Neuronal stem cell (in vitro differentiated cells): ENCODE measurements around the gene UNC5C.
A peak's percentile ranks its signal among the peaks of the same experiment; 100 is the strongest.

Experiments
- DNase-seq: peaks from one replicate; pipeline ENCODE4 v3.0.0-alpha.2; 2013; ENCODE audit warnings: low spot score
- H2AFZ ChIP-seq: one replicate; pipeline ENCODE4 v1.6.1; 2013; ENCODE audit warnings: mild to moderate bottlenecking, low read length, inconsistent platforms
- H2AK5ac ChIP-seq: 2 replicates; pipeline ENCODE4 v1.6.1; 2013; ENCODE audit warnings: low read depth, mild to moderate bottlenecking, inconsistent platforms, low read length, moderate library complexity, mixed read lengths
- H2BK120ac ChIP-seq: 2 replicates; pipeline ENCODE4 v1.6.1; 2013; ENCODE audit warnings: low read depth, mild to moderate bottlenecking, inconsistent platforms, low read length, moderate library complexity, mixed read lengths
- H2BK12ac ChIP-seq: one replicate; pipeline ENCODE4 v1.6.1; 2013; ENCODE audit warnings: low read length, inconsistent platforms
- H2BK15ac ChIP-seq: 2 replicates; pipeline ENCODE4 v1.6.1; 2013; ENCODE audit warnings: mild to moderate bottlenecking, low read length, inconsistent platforms, mixed read lengths
- H2BK5ac ChIP-seq: one replicate; pipeline ENCODE4 v1.6.1; 2013; ENCODE audit warnings: inconsistent platforms, mild to moderate bottlenecking, low read length, moderate library complexity
- H3K14ac ChIP-seq: one replicate; pipeline ENCODE4 v1.6.1; 2013; ENCODE audit warnings: low read length, inconsistent platforms
- H3K18ac ChIP-seq: 2 replicates; pipeline ENCODE4 v1.6.1; 2013; ENCODE audit warnings: low read length, inconsistent platforms
- H3K23ac ChIP-seq: 2 replicates; pipeline ENCODE4 v1.6.1; 2013; ENCODE audit warnings: low read depth, mild to moderate bottlenecking, mixed read lengths, low read length, inconsistent platforms; ENCODE audit not compliant: poor library complexity
- H3K27ac ChIP-seq: replicated peaks from 3 replicates; pipeline ENCODE4 v1.5.1; 2013; ENCODE audit warnings: low read length, inconsistent platforms
- H3K27me3 ChIP-seq, 3 experiments: 2 replicates each; pipeline ENCODE4 v1.6.1; 2013; ENCODE audit warnings: low read length in 3 of 3, mild to moderate bottlenecking in 2 of 3, inconsistent platforms in 1 of 3, low read depth in 1 of 3, mixed read lengths in 1 of 3, moderate library complexity in 1 of 3; ENCODE audit not compliant: control insufficient read depth in 3 of 3, insufficient read depth in 3 of 3
- H3K36me3 ChIP-seq, 2 donors: replicated peaks in 1 of 2; 2 replicates each; pipeline ENCODE4 v1.6.1; 2013; ENCODE audit warnings: low read length in 2 of 2; ENCODE audit not compliant: control insufficient read depth in 2 of 2, insufficient read depth in 2 of 2
- H3K4ac ChIP-seq: 2 replicates; pipeline ENCODE4 v1.6.1; 2013; ENCODE audit warnings: inconsistent platforms, mild to moderate bottlenecking, low read length, moderate library complexity
- H3K4me1 ChIP-seq, 2 donors: 1 replicate in 1 of 2; 2 replicates in 1 of 2; pipeline ENCODE4 v1.6.1; 2013; ENCODE audit warnings: low read length in 2 of 2, low read depth in 1 of 2; ENCODE audit not compliant: control insufficient read depth in 2 of 2, insufficient read depth in 1 of 2
- H3K4me2 ChIP-seq: one replicate; pipeline ENCODE4 v1.6.1; 2013; ENCODE audit warnings: mild to moderate bottlenecking, low read length, inconsistent platforms; ENCODE audit not compliant: insufficient read depth, poor library complexity, severe bottlenecking
- H3K4me3 ChIP-seq, 2 donors: 2 replicates each; pipeline ENCODE4 v1.5.1; 2013; ENCODE audit warnings: low read length in 2 of 2, mild to moderate bottlenecking in 2 of 2, inconsistent platforms in 1 of 2, moderate library complexity in 1 of 2
- H3K79me1 ChIP-seq: one replicate; pipeline ENCODE4 v1.6.1; 2013; ENCODE audit warnings: low read depth, mild to moderate bottlenecking, inconsistent platforms, low read length, moderate library complexity
- H3K9ac ChIP-seq: one replicate; pipeline ENCODE4 v1.6.1; 2013; ENCODE audit warnings: mild to moderate bottlenecking, low read depth, low read length, inconsistent platforms; ENCODE audit not compliant: poor library complexity
- H3K9me3 ChIP-seq, 2 donors: replicated peaks in 1 of 2; 2 replicates each; pipeline versions ENCODE3 to v1.6.1; 2013; ENCODE audit warnings: low read length in 2 of 2, mild to moderate bottlenecking in 2 of 2, inconsistent platforms in 1 of 2, low read depth in 1 of 2, mixed read lengths in 1 of 2, moderate library complexity in 1 of 2; ENCODE audit not compliant: control insufficient read depth in 2 of 2, insufficient read depth in 1 of 2
- H4K8ac ChIP-seq: one replicate; pipeline ENCODE4 v1.6.1; 2013; ENCODE audit warnings: low read depth, mild to moderate bottlenecking, inconsistent platforms, low read length, moderate library complexity
- H4K91ac ChIP-seq: one replicate; pipeline ENCODE4 v1.6.1; 2013; ENCODE audit warnings: low read length, low read depth, mild to moderate bottlenecking, inconsistent platforms; ENCODE audit not compliant: poor library complexity
- WGBS, 2 donors: extraction: QIAGEN DNeasy Blood & Tissue Kit; methylation state at CpG; one replicate each; pipeline ENCODE4 v1.1.7; 2013; ENCODE audit warnings: missing lambda C conversion rate in 2 of 2, mixed read lengths in 1 of 2; ENCODE audit not compliant: insufficient read length in 2 of 2, insufficient replicate concordance in 1 of 2; ENCODE audit errors: extremely low coverage in 2 of 2; 5-methylcytosine and 5-hydroxymethylcytosine counted together

The UNC5C gene

DNA sequence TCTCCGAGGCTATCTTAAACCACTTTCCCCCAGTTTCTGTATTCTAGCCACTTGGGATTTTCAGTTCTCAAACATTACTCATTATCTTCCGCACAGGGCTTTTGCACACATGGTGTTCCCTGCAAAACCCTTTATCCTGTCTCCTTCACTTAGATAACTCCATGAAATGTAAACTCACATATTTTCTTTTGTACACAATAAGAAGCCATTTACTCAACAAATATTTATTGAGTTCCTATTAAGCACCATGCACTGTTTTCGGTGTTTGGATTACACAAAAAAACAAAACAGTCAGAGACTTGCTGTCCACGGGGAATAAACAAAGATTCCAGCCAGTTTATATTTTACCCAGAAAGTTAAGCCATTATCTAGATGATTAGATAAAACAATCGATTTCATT is 42.5 kb upstream of the UNC5C start:
- no peak overlapping the region for H4K8ac ChIP-seq
- H3K9me3 ChIP-seq: no peaks in the 10 kb centered on the region
- no peak overlapping the region for H3K23ac ChIP-seq
- no peak overlapping the region for H2BK120ac ChIP-seq
- H3K9ac ChIP-seq: no peak overlapping the region
- no peak for DNase-seq
- no peak overlapping the region for H3K14ac ChIP-seq
- H3K27me3 ChIP-seq: no peaks in the 10 kb centered on the region
- H2AFZ ChIP-seq: no peak overlapping the region
- no peaks in the 10 kb centered on the region for H3K4me1 ChIP-seq
- H3K4me3 ChIP-seq: no peak overlapping the region
- no peak overlapping the region for H3K18ac ChIP-seq
- no peak overlapping the region for H2BK12ac ChIP-seq
- no peak overlapping the region for H2AK5ac ChIP-seq
- no peak overlapping the region for H3K27ac ChIP-seq
- no peak overlapping the region for H2BK5ac ChIP-seq
- no peaks in the 10 kb centered on the region for H3K79me1 ChIP-seq
- no peak overlapping the region for H3K4me2 ChIP-seq
- H3K36me3 ChIP-seq: no peaks in the 10 kb centered on the region
- no CpG with 5 or more reads among the region's 5 CpGs for WGBS, 2 donors
- no peak overlapping the region for H2BK15ac ChIP-seq
- H4K91ac ChIP-seq: no peak overlapping the region
- H3K4ac ChIP-seq: no peak overlapping the region

- no peak overlapping the region for H4K8ac ChIP-seq
- H3K9ac ChIP-seq: no peak overlapping the region
- no CpG with 5 or more reads among the region's 1 CpG for WGBS, 2 donors
Observed at GRCh38 chr4:95590615-95591014, 41.8 kb upstream of the UNC5C start.

GRCh38 chr4:95585016-95585695 is 36.4 kb upstream of the UNC5C start:
- no peak for DNase-seq
- Histone ChIP-seq H3K4me1 (peaks cover 0 to 4% of the 10 kb centered on the region in 2 donors), H2AK5ac (no peak overlapping the region), H2BK5ac (no peak overlapping the region), H3K27ac (no peak overlapping the region), H4K8ac (no peak overlapping the region), H3K14ac (no peak overlapping the region), H3K9ac (no peak overlapping the region), H3K9me3 (no peaks in the 10 kb centered on the region), H3K79me1 (no peaks in the 10 kb centered on the region), H3K4me3 (no peak overlapping the region), H4K91ac (no peak overlapping the region), H3K4me2 (no peak overlapping the region), H3K18ac (no peak overlapping the region), H3K36me3 (no peaks in the 10 kb centered on the region), H2BK15ac (no peak overlapping the region), H3K23ac (no peak overlapping the region), H2BK12ac (no peak overlapping the region), H3K4ac (no peak overlapping the region), H2BK120ac (no peak overlapping the region), H2AFZ (no peak overlapping the region), H3K27me3 (no peaks in the 10 kb centered on the region)
- no CpG with 5 or more reads among the region's 5 CpGs for WGBS, 2 donors

More at GRCh38 chr4:95590615-95591014, 41.8 kb upstream of the UNC5C start:
- no peaks in the 10 kb centered on the region for H3K79me1 ChIP-seq
- H2AFZ ChIP-seq: no peak overlapping the region
- no peak for DNase-seq
- H2BK12ac ChIP-seq: no peak overlapping the region
- H3K27me3 ChIP-seq: no peaks in the 10 kb centered on the region
- H2BK5ac ChIP-seq: no peak overlapping the region
- no peaks in the 10 kb centered on the region for H3K9me3 ChIP-seq
- H2BK15ac ChIP-seq: no peak overlapping the region
- no peak overlapping the region for H3K23ac ChIP-seq
- H3K4me2 ChIP-seq: no peak overlapping the region
- H3K18ac ChIP-seq: no peak overlapping the region
- no peak overlapping the region for H4K91ac ChIP-seq
- H3K14ac ChIP-seq: no peak overlapping the region
- no peaks in the 10 kb centered on the region for H3K4me1 ChIP-seq
- no peak overlapping the region for H3K4me3 ChIP-seq
- no peak overlapping the region for H2BK120ac ChIP-seq
- H2AK5ac ChIP-seq: no peak overlapping the region
- H3K27ac ChIP-seq: no peak overlapping the region
- H3K36me3 ChIP-seq: no peaks in the 10 kb centered on the region
- no peak overlapping the region for H3K4ac ChIP-seq

GRCh38 chr4:95580226-95580625 is 31.5 kb upstream of the UNC5C start:
- Histone ChIP-seq H4K8ac (no peak overlapping the region), H3K9me3 (peaks cover 0 to 3% of the 10 kb centered on the region in 2 donors), H3K4me3 (no peak overlapping the region), H4K91ac (no peak overlapping the region), H2AFZ (peak overlapping the region; percentile 96), H3K27me3 (no peaks in the 10 kb centered on the region), H2BK120ac (no peak overlapping the region), H3K9ac (no peak overlapping the region), H3K27ac (no peak overlapping the region), H3K36me3 (no peaks in the 10 kb centered on the region), H2BK15ac (no peak overlapping the region), H2BK12ac (no peak overlapping the region), H3K4ac (no peak overlapping the region), H3K18ac (no peak overlapping the region), H3K14ac (no peak overlapping the region), H2AK5ac (no peak overlapping the region), H3K23ac (no peak overlapping the region), H3K4me1 (peaks cover 0 to 4% of the 10 kb centered on the region in 2 donors), H3K4me2 (no peak overlapping the region), H3K79me1 (no peaks in the 10 kb centered on the region), H2BK5ac (no peak overlapping the region)
- DNase-seq: no peak
- WGBS, 2 donors: no CpG with 5 or more reads among the region's 8 CpGs
